Ishikawa (cell line): Measurements from ENCODE around the gene DTNBP1.

Source experiments
- EP300 ChIP-seq: IDR thresholded peaks from 2 replicates; pipeline ENCODE4 v1.6.1; 2012; ENCODE audit warnings: borderline replicate concordance
- MAX ChIP-seq: IDR thresholded peaks from 2 replicates; pipeline ENCODE4 v1.6.1; 2012
- RAD21 ChIP-seq: IDR thresholded peaks from 2 replicates; pipeline ENCODE4 v1.6.1; 2012; ENCODE audit warnings: low read depth
- REST ChIP-seq: IDR thresholded peaks from 2 replicates; pipeline ENCODE4 v1.6.1; 2012; ENCODE audit warnings: low read depth, mild to moderate bottlenecking
- TCF12 ChIP-seq: IDR thresholded peaks from 2 replicates; pipeline ENCODE4 v1.6.1; 2012; ENCODE audit warnings: low read depth
- YY1 ChIP-seq: IDR thresholded peaks from 2 replicates; pipeline ENCODE4 v1.6.1; 2012; ENCODE audit warnings: low read depth
- TF ChIP-seq, protein P1 (sequence below): IDR thresholded peaks from 2 replicates; pipeline ENCODE4 v1.6.1; 2012

DNA sequence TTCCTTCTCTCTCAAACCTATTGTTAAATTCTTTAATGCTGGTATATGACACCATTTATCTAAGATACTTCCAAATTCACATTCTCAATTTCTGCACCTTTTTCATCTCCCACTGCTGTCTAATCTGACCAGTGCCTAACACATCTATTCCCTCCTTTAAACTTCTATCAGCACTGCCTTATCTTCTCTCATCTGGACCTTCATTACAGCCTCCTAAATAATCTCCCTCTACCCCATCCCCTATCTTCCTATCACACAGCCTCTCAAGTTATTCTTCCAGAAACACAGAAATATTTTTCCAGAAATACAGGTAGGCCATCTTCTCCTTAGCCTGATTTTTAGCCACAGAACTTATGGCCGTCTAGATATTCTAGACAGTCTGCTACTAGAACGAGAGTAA lies 5.5 kb downstream of the DTNBP1 start:
- TF ChIP-seq EP300 (no peak), TCF12 (no peak), MAX (no peak), YY1 (no peak), RAD21 (no peak), REST (no peak)
- TF ChIP-seq, protein P1, sequence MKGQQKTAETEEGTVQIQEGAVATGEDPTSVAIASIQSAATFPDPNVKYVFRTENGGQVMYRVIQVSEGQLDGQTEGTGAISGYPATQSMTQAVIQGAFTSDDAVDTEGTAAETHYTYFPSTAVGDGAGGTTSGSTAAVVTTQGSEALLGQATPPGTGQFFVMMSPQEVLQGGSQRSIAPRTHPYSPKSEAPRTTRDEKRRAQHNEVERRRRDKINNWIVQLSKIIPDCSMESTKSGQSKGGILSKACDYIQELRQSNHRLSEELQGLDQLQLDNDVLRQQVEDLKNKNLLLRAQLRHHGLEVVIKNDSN: no peak
